ENCODE data around the gene TMEM215.
"Not testable (repeated sequence)": the region's sequence is repeated elsewhere in the genome, so short reads cannot be mapped to it uniquely, and the experiment has no call there.

The TMEM215 gene

GRCh38 chr9:32783168-32783891 is at the start of gene TMEM215:
TMEM215 (plus strand) TSS chr9:32783540; CDS start chr9:32784184, 644 bp downstream.
- DNase-seq: peak; percentile 94

GRCh38 chr9:32735476-32735875 is 47.9 kb upstream of the TMEM215 start:
- DNase-seq: peak; percentile 13

GRCh38 chr9:32737378-32737777 is 46.0 kb upstream of the TMEM215 start:
- no peak for DNase-seq

GRCh38 chr9:32738501-32739172 is 44.7 kb upstream of the TMEM215 start:
- no peak for DNase-seq

GRCh38 chr9:32741706-32742105 is 41.6 kb upstream of the TMEM215 start:
- peak; percentile 14 for DNase-seq

GRCh38 chr9:32742296-32742695 is 41.0 kb upstream of the TMEM215 start:
- DNase-seq: no peak

GRCh38 chr9:32748013-32748412 is 35.3 kb upstream of the TMEM215 start:
- DNase-seq: no peak

GRCh38 chr9:32755730-32756129 is 27.6 kb upstream of the TMEM215 start:
- DNase-seq: no peak

- no peak for DNase-seq
These were observed 19.2 kb upstream of the TMEM215 start for GRCh38 chr9:32764139-32764538.

GRCh38 chr9:32775283-32775682 is 8.1 kb upstream of the TMEM215 start:
- DNase-seq: no peak

GRCh38 chr9:32776201-32776600 is 7.1 kb upstream of the TMEM215 start:
- no peak for DNase-seq

- no peak for DNase-seq
These were observed 718 bp upstream of the TMEM215 start for GRCh38 chr9:32782476-32783167.

- DNase-seq: no peak
These were observed 4.5 kb downstream of the TMEM215 start for GRCh38 chr9:32787816-32788215.

- not testable (repeated sequence) for DNase-seq
These were observed 12.7 kb downstream of the TMEM215 start for GRCh38 chr9:32796015-32796414.

GRCh38 chr9:32801530-32801929 is 18.2 kb downstream of the TMEM215 start:
- DNase-seq: no peak

- DNase-seq: no peak
These were observed 23.9 kb downstream of the TMEM215 start for GRCh38 chr9:32807217-32807616.

GRCh38 chr9:32811246-32811645 is 27.9 kb downstream of the TMEM215 start:
- DNase-seq: no peak

- no peak for DNase-seq
These were observed 37.0 kb downstream of the TMEM215 start for GRCh38 chr9:32820322-32820721.

- no peak for DNase-seq
These were observed 39.8 kb downstream of the TMEM215 start for GRCh38 chr9:32823101-32823500.

GRCh38 chr9:32823551-32823950 is 40.2 kb downstream of the TMEM215 start:
- no peak for DNase-seq

- DNase-seq: no peak
These were observed 41.9 kb downstream of the TMEM215 start for GRCh38 chr9:32825203-32825602.

GRCh38 chr9:32828861-32829260 is 45.5 kb downstream of the TMEM215 start:
- DNase-seq: no peak

- DNase-seq: no peak
These were observed 49.0 kb downstream of the TMEM215 start for GRCh38 chr9:32832346-32832745.

Data from retina (tissue), 1 donor.